GM13977 (cell line): ENCODE results near the gene ROBO1.
"Not testable (repeated sequence)": the region's sequence is repeated elsewhere in the genome, so short reads cannot be mapped to it uniquely, and the experiment has no call there.

Experiments
- DNase-seq: peaks from one replicate; pipeline ENCODE4 v3.0.0; 2012; ENCODE audit warnings: low spot score
- CTCF ChIP-seq: IDR thresholded peaks from 2 replicates; pipeline ENCODE4 v1.5.1; 2012; ENCODE audit warnings: mild to moderate bottlenecking, control low read depth; ENCODE audit not compliant: insufficient read depth; ENCODE audit errors: extremely low read depth, missing control alignments
- in situ Hi-C: fragments of 300-500 bp; cut with MboI; formaldehyde crosslinking; loops from one replicate; pipeline ENCODE4 v1.12.0; 2022; ENCODE audit warnings: low sequenced_read_pairs, low pct_unique_long_range_greater_than_20kb, mixed read lengths, inconsistent platforms; ENCODE audit not compliant: unreplicated experiment

ROBO1 gene

DNA sequence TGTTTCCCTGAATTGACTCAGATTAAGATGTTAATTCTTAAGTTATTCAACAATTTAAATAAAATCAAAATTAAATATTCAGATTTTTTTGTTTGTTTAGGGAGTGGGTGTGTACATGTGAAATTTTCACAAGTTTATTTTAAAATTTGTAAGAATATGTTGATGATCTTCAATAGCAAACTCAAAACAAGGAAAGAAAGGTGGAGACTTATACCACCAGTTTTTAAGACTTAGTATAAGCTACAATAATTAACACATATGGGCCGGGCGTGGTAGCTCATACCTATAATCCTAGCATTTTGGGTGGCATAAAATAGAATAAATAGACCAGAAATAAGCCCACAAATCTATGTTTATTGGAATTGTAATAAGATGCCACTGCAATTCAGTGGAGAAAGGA, 1084.5 kb downstream of the ROBO1 start:
- DNase-seq = no peak

DNA sequence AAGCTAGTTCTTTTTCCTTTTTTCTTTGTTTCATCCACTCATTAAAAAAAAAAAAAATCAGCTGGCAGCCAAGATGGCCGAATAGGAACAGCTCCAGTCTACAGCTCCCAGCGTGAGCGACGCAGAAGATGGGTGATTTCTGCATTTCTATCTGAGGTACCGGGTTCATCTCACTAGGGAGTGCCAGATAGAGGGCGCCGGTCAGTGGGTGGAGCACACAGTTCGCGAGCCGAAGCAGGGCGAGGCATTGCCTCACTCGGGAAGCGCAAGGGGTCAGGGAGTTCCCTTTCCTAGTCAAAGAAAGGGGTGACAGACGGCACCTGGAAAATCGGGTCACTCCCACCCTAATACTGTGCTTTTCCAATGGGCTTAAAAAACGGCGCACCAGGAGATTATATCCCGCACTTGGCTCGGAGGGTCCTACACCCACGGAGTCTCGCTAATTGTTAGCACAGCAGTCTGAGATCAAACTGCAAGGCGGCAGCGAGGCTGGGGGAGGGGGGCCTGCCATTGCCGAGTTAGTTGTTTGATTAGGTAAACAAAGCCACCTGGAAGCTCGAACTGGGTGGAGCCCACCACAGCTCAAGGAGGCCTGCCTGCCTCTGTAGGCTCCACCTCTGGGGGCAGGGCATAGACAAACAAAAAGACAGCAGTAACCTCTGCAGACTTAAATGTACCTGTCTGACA, 1092.5 kb downstream of the ROBO1 start:
- DNase-seq, in situ Hi-C loops: not testable (repeated sequence)

More for the DNA sequence above, 1084.5 kb downstream of the ROBO1 start:
- TF ChIP-seq CTCF = no peak
- in situ Hi-C loops = no loop called here

GRCh38 chr3:78670746-78671145, 1097.1 kb downstream of the ROBO1 start:
- TF ChIP-seq CTCF = no peak

DNA sequence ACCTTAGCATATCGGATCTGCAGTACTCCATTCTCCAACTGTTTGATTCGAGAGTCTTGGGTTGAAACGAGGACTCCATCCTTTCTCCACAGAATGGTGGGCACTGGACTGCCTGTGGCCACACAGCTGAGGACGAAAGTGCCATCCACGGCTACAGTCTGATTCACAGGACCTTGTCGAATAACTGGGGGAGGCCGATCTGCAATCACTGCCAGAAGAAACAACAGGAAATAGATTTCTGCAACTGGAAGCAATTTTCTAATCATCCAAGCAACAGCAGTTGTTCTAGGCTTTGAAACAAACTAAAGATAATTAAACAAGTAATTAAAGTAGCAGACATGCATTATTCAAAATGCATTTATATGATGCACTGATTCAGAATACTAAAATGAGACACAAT, 1097.7 kb downstream of the ROBO1 start:
- no peak for DNase-seq

More at GRCh38 chr3:78670746-78671145, 1097.1 kb downstream of the ROBO1 start:
- no peak for DNase-seq
- in situ Hi-C loops = no loop called here

DNA sequence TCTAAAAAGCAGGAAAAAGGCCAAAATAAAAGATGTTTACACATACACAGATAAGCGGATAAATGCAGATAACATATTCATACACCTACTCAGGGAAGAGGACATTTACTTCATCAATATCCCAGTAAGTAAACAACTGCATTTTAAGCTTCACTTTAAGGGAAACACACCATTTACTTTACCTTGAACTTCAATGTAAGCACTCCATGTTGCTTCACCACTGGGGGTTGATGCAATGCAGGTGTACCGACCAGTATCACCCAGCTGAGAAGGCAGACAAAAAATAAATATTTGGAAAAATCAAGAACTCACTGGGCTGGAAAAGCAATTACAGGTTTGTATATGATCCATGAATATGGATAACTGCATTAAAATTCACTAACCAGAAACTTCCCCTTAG, 1099.5 kb downstream of the ROBO1 start:
- in situ Hi-C loops = no loop called here
- no peak for DNase-seq
- TF ChIP-seq CTCF = no peak

More for the DNA sequence above, 1097.7 kb downstream of the ROBO1 start:
- in situ Hi-C loops = no loop called here
- no peak for TF ChIP-seq CTCF

GRCh38 chr3:78666470-78666800, 1101.4 kb downstream of the ROBO1 start:
- no peak for TF ChIP-seq CTCF
- DNase-seq = no peak
- in situ Hi-C loops = no loop called here

- in situ Hi-C loops = no loop called here
- no peak for DNase-seq
Measured at GRCh38 chr3:78665776-78666469, 1101.9 kb downstream of the ROBO1 start.

More at GRCh38 chr3:78665776-78666469, 1101.9 kb downstream of the ROBO1 start:
- TF ChIP-seq CTCF = no peak
